Aorta (tissue), 5 donors: ENCODE results near the gene GALNT18. TPM values are rescaled to one million over a fixed set of nuclear protein-coding genes. Genes with fewer than 3 reads are reported as not detected.

Source experiments
- ATAC-seq: fragments of 200-7000 bp; cut with Tn5 transposase; one replicate; pipeline ENCODE4 v1.9.1; 2022; ENCODE audit warnings: moderate library complexity; ENCODE audit not compliant: low FRiP score
- DNase-seq, 2 donors: peaks; one replicate each; pipeline ENCODE4 v3.0.0-alpha.2; 2020
- H3K27ac ChIP-seq, 2 donors: one replicate each; pipeline ENCODE4 v1.5.1; 2013; ENCODE audit warnings: low read length in 2 of 2, mild to moderate bottlenecking in 2 of 2, moderate library complexity in 2 of 2, control low read depth in 1 of 2, inconsistent platforms in 1 of 2, low read depth in 1 of 2
- H3K27me3 ChIP-seq, 2 donors: one replicate each; pipeline ENCODE4 v1.6.1; 2013; ENCODE audit warnings: control low read depth in 1 of 2, low read length in 1 of 2, mild to moderate bottlenecking in 1 of 2, moderate library complexity in 1 of 2; ENCODE audit not compliant: insufficient read depth in 2 of 2, control insufficient read depth in 1 of 2
- H3K36me3 ChIP-seq, 2 donors: one replicate each; pipeline ENCODE4 v1.6.1; 2013; ENCODE audit warnings: control low read depth in 1 of 2, low read length in 1 of 2, mild to moderate bottlenecking in 1 of 2; ENCODE audit not compliant: insufficient read depth in 2 of 2, control insufficient read depth in 1 of 2
- H3K4me1 ChIP-seq, 2 donors: one replicate each; pipeline ENCODE4 v1.6.1; 2013; ENCODE audit warnings: low read length in 2 of 2, control low read depth in 1 of 2, mild to moderate bottlenecking in 1 of 2, moderate library complexity in 1 of 2; ENCODE audit not compliant: insufficient read depth in 2 of 2, control insufficient read depth in 1 of 2
- H3K4me3 ChIP-seq, 2 donors: one replicate each; pipeline ENCODE4 v1.5.1; 2013; ENCODE audit warnings: low read length in 2 of 2, control low read depth in 1 of 2, mild to moderate bottlenecking in 1 of 2
- H3K9me3 ChIP-seq: one replicate; pipeline ENCODE4 v1.6.1; 2013; ENCODE audit warnings: mild to moderate bottlenecking, low read length; ENCODE audit not compliant: control insufficient read depth
- WGBS, 2 donors: extraction: QIAGEN DNeasy Blood & Tissue Kit; methylation state at CpG; one replicate each; pipeline ENCODE4 v1.1.7; 2013; 5-methylcytosine and 5-hydroxymethylcytosine counted together
- intact Hi-C, 2 donors: fragments of 100-400 bp; cut with DNase I; formaldehyde crosslinking; loops; one replicate each; pipeline versions ENCODE4 v1.14.2 to v1.15.0; 2022
- polyA plus RNA-seq, 2 donors: library from polyadenylated mRNA; stranded (reverse); fragments of 200-250 nt; gene quantifications; one replicate each; pipeline ENCODE4 v1.2.3, GENCODE V29; 2013
- total RNA-seq, 2 donors: library from RNA; stranded (reverse); fragmentation: NEBNext Ultra II Directional; extraction: Animal tissue kit (Norgen Biotek cat#: 25700); gene quantifications; one replicate each; pipeline ENCODE4 v1.2.1, GENCODE V29; 2021
- donor health status: healthy with polysubstance abuse.
- donor health status: Bipolar disorder and iron deficiency.
- donor health status: DM: no; HTN: no; CAD: no.
- donor health status: DM: no; HTN: no; CAD: no.
- donor health status: DM: yes; HTN: yes; CAD: no.

GALNT18 gene
- total and polyA plus RNA-seq, 4 donors = 5.3 to 60.6 (median 21.4) TPM

GRCh38 chr11:11413776-11414175, 208.0 kb downstream of the GALNT18 start:
- ATAC-seq = no peak
- WGBS, 2 donors = 96 to 97% methylated on average over 6 of the region's 6 CpGs
- no peaks in the 10 kb centered on the region for H3K36me3 ChIP-seq
- H3K4me3 ChIP-seq = no peak overlapping the region
- peak overlapping the region in 1 of 2 donors; percentile 8 for H3K27ac ChIP-seq
- no peaks in the 10 kb centered on the region for H3K27me3 ChIP-seq
- H3K9me3 ChIP-seq = no peaks in the 10 kb centered on the region
- DNase-seq = no peak
- peaks cover 0 to 3% of the 10 kb centered on the region in 2 donors for H3K4me1 ChIP-seq
- intact Hi-C loops = no loop called here

GRCh38 chr11:11411401-11411985, 210.3 kb downstream of the GALNT18 start:
- H3K9me3 ChIP-seq = no peaks in the 10 kb centered on the region
- DNase-seq = no peak
- no peaks in the 10 kb centered on the region for H3K27me3 ChIP-seq
- peaks cover 2 to 11% of the 10 kb centered on the region in 2 donors for H3K4me1 ChIP-seq
- no peaks in the 10 kb centered on the region for H3K36me3 ChIP-seq
- 93 to 99% methylated on average over 8 of the region's 8 CpGs for WGBS, 2 donors
- H3K27ac ChIP-seq = no peak overlapping the region
- H3K4me3 ChIP-seq = no peak overlapping the region
- ATAC-seq = no peak
- intact Hi-C loops = no loop called here

- no peak for DNase-seq
- 68 to 73% methylated on average over 3 of the region's 3 CpGs for WGBS, 2 donors
- no peak for ATAC-seq
- H3K4me3 ChIP-seq = no peak overlapping the region
- H3K4me1 ChIP-seq = peaks cover 2 to 11% of the 10 kb centered on the region in 2 donors
- H3K9me3 ChIP-seq = no peaks in the 10 kb centered on the region
- H3K36me3 ChIP-seq = no peaks in the 10 kb centered on the region
- intact Hi-C loops = loop anchor here in 1 of 2 donors (5.0 kb wide), 1 partner anchor 42 kb away; no protein-coding TSS in a partner anchor
- H3K27ac ChIP-seq = no peak overlapping the region
- no peaks in the 10 kb centered on the region for H3K27me3 ChIP-seq
Measured at GRCh38 chr11:11409901-11410300, 211.9 kb downstream of the GALNT18 start.

- no peaks in the 10 kb centered on the region for H3K27me3 ChIP-seq
- WGBS, 2 donors = 74 to 91% methylated on average over 6 of the region's 6 CpGs
- peaks cover 2 to 10% of the 10 kb centered on the region in 2 donors for H3K4me1 ChIP-seq
- no peak overlapping the region for H3K4me3 ChIP-seq
- no peak for ATAC-seq
- H3K27ac ChIP-seq = no peak overlapping the region
- intact Hi-C loops = loop anchor here in 1 of 2 donors (5.0 kb wide), 1 partner anchor 43 kb away; no protein-coding TSS in a partner anchor
- no peak for DNase-seq
- no peaks in the 10 kb centered on the region for H3K9me3 ChIP-seq
- H3K36me3 ChIP-seq = no peaks in the 10 kb centered on the region
Measured at GRCh38 chr11:11409224-11409623, 212.6 kb downstream of the GALNT18 start.

- 76 to 82% methylated on average over 11 of the region's 11 CpGs for WGBS, 2 donors
- intact Hi-C loops = loop anchor here in 1 of 2 donors (5.0 kb wide), 1 partner anchor 44 kb away; no protein-coding TSS in a partner anchor
- H3K9me3 ChIP-seq = no peaks in the 10 kb centered on the region
- H3K36me3 ChIP-seq = no peaks in the 10 kb centered on the region
- no peak for DNase-seq
- ATAC-seq = no peak
- H3K4me1 ChIP-seq = peaks cover 2 to 10% of the 10 kb centered on the region in 2 donors
- no peak overlapping the region for H3K4me3 ChIP-seq
- no peak overlapping the region for H3K27ac ChIP-seq
- no peaks in the 10 kb centered on the region for H3K27me3 ChIP-seq
Measured at GRCh38 chr11:11408436-11409221, 213.2 kb downstream of the GALNT18 start.

GRCh38 chr11:11407763-11408084, 214.1 kb downstream of the GALNT18 start:
- peak overlapping the region in 1 of 2 donors; percentile 5 for H3K27ac ChIP-seq
- H3K27me3 ChIP-seq = no peaks in the 10 kb centered on the region
- H3K4me1 ChIP-seq = peaks cover 2 to 10% of the 10 kb centered on the region in 2 donors
- DNase-seq = no peak
- 12 to 27% methylated on average over 5 of the region's 5 CpGs for WGBS, 2 donors
- intact Hi-C loops = loop anchor here in 1 of 2 donors (5.0 kb wide), 1 partner anchor 45 kb away; no protein-coding TSS in a partner anchor
- H3K9me3 ChIP-seq = no peaks in the 10 kb centered on the region
- peak; percentile 44 for ATAC-seq
- H3K4me3 ChIP-seq = no peak overlapping the region
- H3K36me3 ChIP-seq = no peaks in the 10 kb centered on the region

GRCh38 chr11:11407065-11407762, 214.6 kb downstream of the GALNT18 start:
- intact Hi-C loops = loop anchor here in 1 of 2 donors (5.0 kb wide), 1 partner anchor 45 kb away; no protein-coding TSS in a partner anchor
- peak overlapping the region; percentile 79 for H3K27ac ChIP-seq
- H3K9me3 ChIP-seq = no peaks in the 10 kb centered on the region
- no peak for DNase-seq
- peaks cover 2 to 10% of the 10 kb centered on the region in 2 donors for H3K4me1 ChIP-seq
- no peaks in the 10 kb centered on the region for H3K27me3 ChIP-seq
- no peaks in the 10 kb centered on the region for H3K36me3 ChIP-seq
- no peak overlapping the region for H3K4me3 ChIP-seq
- peak; percentile 64 for ATAC-seq
- 4 to 5% methylated on average over 9 of the region's 9 CpGs for WGBS, 2 donors

- WGBS, 2 donors = 49 to 51% methylated on average over 3 of the region's 3 CpGs
- peaks cover 2 to 10% of the 10 kb centered on the region in 2 donors for H3K4me1 ChIP-seq
- H3K36me3 ChIP-seq = no peaks in the 10 kb centered on the region
- no peak for ATAC-seq
- DNase-seq = no peak
- no peaks in the 10 kb centered on the region for H3K9me3 ChIP-seq
- intact Hi-C loops = loop anchor here in 1 of 2 donors (5.0 kb wide), 1 partner anchor 46 kb away; no protein-coding TSS in a partner anchor
- H3K27ac ChIP-seq = peak overlapping the region; percentile 79
- H3K27me3 ChIP-seq = no peaks in the 10 kb centered on the region
- no peak overlapping the region for H3K4me3 ChIP-seq
Measured at GRCh38 chr11:11406652-11407051, 215.2 kb downstream of the GALNT18 start.
